ENCODE results near the gene CYTH1.

Gene CYTH1

GRCh38 chr17:78664476-78665386 is 117.3 kb downstream of the CYTH1 start:
- no peaks in the 10 kb centered on the region; the same call in 1 of the 2 replicates for H3K27me3 ChIP-seq (ENCODE audit: insufficient read depth, low read length)
- H3K9me2 ChIP-seq (ENCODE audit: low read depth, low read length): no peaks in the 10 kb centered on the region
- no peaks in the 10 kb centered on the region for H3K79me2 ChIP-seq (ENCODE audit: insufficient read depth, low read length)
- H3K36me3 ChIP-seq (ENCODE audit: insufficient read depth, low read length): no peaks in the 10 kb centered on the region
- peaks cover 7% of the 10 kb centered on the region for H3K4me1 ChIP-seq (ENCODE audit: insufficient read depth, low read length, severe bottlenecking)
- TF ChIP-seq CTCF (IDR thresholded peaks at IDR 0.05; ENCODE audit: low read length) (no peak), EZH2 (IDR thresholded peaks at IDR 0.05; ENCODE audit: borderline replicate concordance, low read length) (no peak)
- no peaks in the 10 kb centered on the region for H3F3A ChIP-seq (ENCODE audit: insufficient read depth, low read length)
- no peak overlapping the region for H3K27ac ChIP-seq (ENCODE audit: low read depth, low read length, poor library complexity, severe bottlenecking)
- no peak overlapping the region for H2AFZ ChIP-seq (ENCODE audit: low read length)
- no peaks in the 10 kb centered on the region for H4K20me1 ChIP-seq (ENCODE audit: insufficient read depth, low read length)
- H3K9ac ChIP-seq (ENCODE audit: low read length): no peak overlapping the region
- no peaks in the 10 kb centered on the region for H3K9me3 ChIP-seq (ENCODE audit: low read length)
- H3K4me3 ChIP-seq (ENCODE audit: low read depth, low read length, poor library complexity, severe bottlenecking): no peak overlapping the region
- H3K4me2 ChIP-seq (ENCODE audit: low read length): no peak overlapping the region

GRCh38 chr17:78661093-78661770 is 120.8 kb downstream of the CYTH1 start:
- Histone ChIP-seq H3K9ac (ENCODE audit: low read length) (no peak overlapping the region), H3K27ac (ENCODE audit: low read depth, low read length, poor library complexity, severe bottlenecking) (no peak overlapping the region), H2AFZ (ENCODE audit: low read length) (no peak overlapping the region), H3K27me3 (ENCODE audit: insufficient read depth, low read length) (no peaks in the 10 kb centered on the region; the same call in 1 of the 2 replicates), H3K4me2 (ENCODE audit: low read length) (no peak overlapping the region), H4K20me1 (ENCODE audit: insufficient read depth, low read length) (no peaks in the 10 kb centered on the region), H3F3A (ENCODE audit: insufficient read depth, low read length) (no peaks in the 10 kb centered on the region), H3K9me3 (ENCODE audit: low read length) (no peaks in the 10 kb centered on the region), H3K79me2 (ENCODE audit: insufficient read depth, low read length) (no peaks in the 10 kb centered on the region), H3K36me3 (ENCODE audit: insufficient read depth, low read length) (no peaks in the 10 kb centered on the region), H3K4me1 (ENCODE audit: insufficient read depth, low read length, severe bottlenecking) (peaks cover 5% of the 10 kb centered on the region), H3K9me2 (ENCODE audit: low read depth, low read length) (no peaks in the 10 kb centered on the region), H3K4me3 (ENCODE audit: low read depth, low read length, poor library complexity, severe bottlenecking) (no peak overlapping the region)
- TF ChIP-seq CTCF (IDR thresholded peaks at IDR 0.05; ENCODE audit: low read length) (no peak), EZH2 (IDR thresholded peaks at IDR 0.05; ENCODE audit: borderline replicate concordance, low read length) (no peak)

- Histone ChIP-seq H3K36me3 (ENCODE audit: insufficient read depth, low read length) (no peaks in the 10 kb centered on the region), H3K27ac (ENCODE audit: low read depth, low read length, poor library complexity, severe bottlenecking) (no peak overlapping the region), H3K4me2 (ENCODE audit: low read length) (no peak overlapping the region), H3K4me3 (ENCODE audit: low read depth, low read length, poor library complexity, severe bottlenecking) (no peak overlapping the region), H4K20me1 (ENCODE audit: insufficient read depth, low read length) (no peaks in the 10 kb centered on the region), H3K27me3 (ENCODE audit: insufficient read depth, low read length) (no peaks in the 10 kb centered on the region; the same call in 1 of the 2 replicates), H3K9ac (ENCODE audit: low read length) (no peak overlapping the region), H3K4me1 (ENCODE audit: insufficient read depth, low read length, severe bottlenecking) (no peaks in the 10 kb centered on the region), H3K9me2 (ENCODE audit: low read depth, low read length) (no peaks in the 10 kb centered on the region), H3K9me3 (ENCODE audit: low read length) (no peaks in the 10 kb centered on the region), H3F3A (ENCODE audit: insufficient read depth, low read length) (no peaks in the 10 kb centered on the region), H2AFZ (ENCODE audit: low read length) (no peak overlapping the region), H3K79me2 (ENCODE audit: insufficient read depth, low read length) (no peaks in the 10 kb centered on the region)
- TF ChIP-seq CTCF (IDR thresholded peaks at IDR 0.05; ENCODE audit: low read length): no peak
- no peak for TF ChIP-seq EZH2 (IDR thresholded peaks at IDR 0.05; ENCODE audit: borderline replicate concordance, low read length)
These were observed 122.5 kb downstream of the CYTH1 start for GRCh38 chr17:78659546-78659945.
